Measurements from ENCODE around the gene NLRP9. TPM values are rescaled to one million over a fixed set of nuclear protein-coding genes. Genes with fewer than 3 reads are reported as not detected.
A peak's percentile ranks its signal among the peaks of the same experiment; 100 is the strongest.

Gene NLRP9
- total RNA-seq, 1 experiment from 2014 or later = not detected

GRCh38 chr19:55689411-55690108, 48.6 kb downstream of the NLRP9 start (continued):
- TF ChIP-seq ZBTB43 (CRISPR knock-in tag; IDR thresholded peaks at IDR 0.05) (no peak), ZNF121 (CRISPR knock-in tag; IDR thresholded peaks at IDR 0.05) (no peak), STAT6 (CRISPR knock-in tag; conservative IDR thresholded peaks at IDR 0.05; ENCODE audit: low read depth) (no peak), TEAD4 (CRISPR knock-in tag; IDR thresholded peaks at IDR 0.05) (no peak), SP1 (CRISPR knock-in tag; conservative IDR thresholded peaks at IDR 0.05) (no peak), ATF2 (CRISPR knock-in tag; IDR thresholded peaks at IDR 0.05; ENCODE audit: borderline replicate concordance, low read depth) (no peak), SMAD3 (CRISPR knock-in tag; IDR thresholded peaks at IDR 0.05; ENCODE audit: borderline replicate concordance) (no peak), ATF6 (CRISPR knock-in tag; IDR thresholded peaks at IDR 0.05) (no peak), JAZF1 (CRISPR knock-in tag; IDR thresholded peaks at IDR 0.05) (no peak), E2F5 (CRISPR knock-in tag; IDR thresholded peaks at IDR 0.05) (no peak)

GRCh38 chr19:55688422-55689218, 49.6 kb downstream of the NLRP9 start:
- Mint-ChIP-seq H3K4me3 (no peak overlapping the region), H3K36me3 (peaks cover 14% of the 10 kb centered on the region; the same call in 1 of the 2 replicates), H3K4me1 (no peaks in the 10 kb centered on the region), H3K9me3 (no peaks in the 10 kb centered on the region), H3K27me3 (ENCODE audit: low read depth) (no peaks in the 10 kb centered on the region), H3K27ac (no peak overlapping the region)
- no peak for DNase-seq (ENCODE audit: low spot score)
- no peak for TF ChIP-seq ETV6 (CRISPR knock-in tag; IDR thresholded peaks at IDR 0.05)
- no peak for TF ChIP-seq TEAD1 (CRISPR knock-in tag; IDR thresholded peaks at IDR 0.05)
- ChIA-PET POLR2A (no interaction called here), CTCF (interaction anchor here (1.3 kb wide), 1 partner anchor 15 kb away, joined by 5 read pairs; no protein-coding TSS in a partner anchor)
- ATAC-seq = peak; percentile 35
